HG03139 (cell line): ENCODE data around the gene FGFR1OP2.
"Not testable (repeated sequence)": the region's sequence is repeated elsewhere in the genome, so short reads cannot be mapped to it uniquely, and the experiment has no call there.

Experiments used
- ATAC-seq: cut with Tn5 transposase; IDR thresholded peaks from one replicate; pipeline ENCODE4 v1.9.1; 2021; ENCODE audit not compliant: unreplicated experiment

FGFR1OP2 gene

DNA sequence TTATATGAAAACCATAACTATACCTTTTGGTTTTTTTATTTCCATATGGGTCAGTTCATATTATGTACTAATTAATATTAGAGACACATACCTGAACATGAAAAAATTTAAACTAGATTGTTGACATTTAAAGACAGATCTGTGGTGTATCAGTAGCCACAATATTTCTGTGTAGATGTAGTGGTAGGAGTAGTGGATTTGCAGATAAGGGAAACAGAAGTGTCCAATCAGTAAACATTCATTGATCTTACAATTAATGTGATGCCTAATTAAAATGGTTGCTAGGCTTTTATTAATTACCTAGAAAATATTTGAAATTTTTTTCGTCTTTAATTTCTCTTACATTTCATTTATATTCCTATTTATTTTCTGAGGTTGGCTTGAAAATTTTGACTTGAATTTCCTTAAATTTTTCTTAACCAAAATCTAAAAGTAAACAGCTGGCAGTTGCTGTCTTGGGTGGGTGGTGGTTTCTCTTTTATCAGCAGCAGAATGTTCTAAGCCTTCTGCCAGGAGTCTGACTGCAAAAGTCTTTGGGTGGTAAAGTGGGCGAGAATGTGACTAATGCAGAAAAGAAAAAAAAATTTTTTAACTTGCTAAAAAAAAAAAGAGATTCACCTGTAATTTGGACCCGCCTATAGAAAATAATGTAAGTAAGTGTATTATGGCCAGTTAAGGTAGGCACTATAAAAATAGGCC, 2.4 kb downstream of the FGFR1OP2 start:
- ATAC-seq: no peak

DNA sequence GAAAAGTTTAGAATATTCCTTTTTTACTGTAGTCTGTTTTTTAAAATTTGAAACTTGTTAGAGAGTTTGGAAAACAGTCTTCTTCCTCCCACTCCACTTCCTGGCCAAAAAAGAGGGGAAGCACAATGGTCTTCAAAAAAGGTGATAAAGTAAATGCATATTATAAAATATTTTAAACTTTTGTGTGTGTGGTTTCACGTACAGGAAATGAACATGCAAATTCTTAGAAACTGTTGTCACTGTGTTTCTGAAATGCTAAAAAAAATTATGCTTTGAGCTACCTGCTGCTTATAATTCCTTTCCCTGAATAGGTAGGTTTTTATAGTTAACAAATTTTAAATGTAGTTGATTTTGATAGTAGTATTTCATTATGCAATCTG, 2.9 kb downstream of the FGFR1OP2 start:
- no peak for ATAC-seq

DNA sequence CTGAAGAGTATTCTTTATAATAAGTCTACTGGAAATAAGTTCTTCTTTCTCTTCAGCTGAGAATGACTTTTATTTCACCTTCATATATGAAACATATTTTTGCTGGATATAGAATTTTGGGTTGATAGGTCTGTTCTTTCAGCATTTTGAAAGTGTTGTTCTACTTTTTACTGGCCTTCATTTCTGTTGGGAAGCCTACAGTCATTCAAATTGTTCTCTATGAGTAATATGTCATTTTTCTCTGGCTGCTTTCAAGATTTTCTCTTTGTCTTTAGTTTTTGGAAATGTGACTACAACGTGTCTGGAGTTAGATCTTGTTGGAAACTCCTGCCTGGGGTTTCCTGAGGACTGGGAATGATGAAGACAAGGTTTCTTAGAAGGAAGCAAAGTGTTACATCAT, 10.0 kb downstream of the FGFR1OP2 start:
- ATAC-seq: no peak

DNA sequence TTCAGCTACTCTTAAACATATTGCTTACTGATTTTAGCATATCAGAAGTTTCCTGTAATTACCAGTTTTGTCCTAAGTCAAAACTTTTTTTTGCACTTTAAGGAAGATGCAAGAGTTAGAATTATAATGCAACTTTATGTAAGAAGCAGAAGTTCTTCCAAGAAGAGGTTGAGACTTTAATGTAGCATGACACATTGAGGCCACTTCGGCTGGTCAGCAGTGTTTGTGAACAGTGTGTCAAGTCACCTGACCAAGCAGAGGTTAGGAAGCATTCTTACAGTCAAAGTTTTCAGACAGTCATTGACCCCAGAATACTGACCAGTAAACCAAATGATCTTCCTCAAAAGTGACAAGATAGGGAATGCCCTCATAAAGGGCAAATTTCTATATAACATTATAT, 15.2 kb downstream of the FGFR1OP2 start:
- ATAC-seq: no peak

DNA sequence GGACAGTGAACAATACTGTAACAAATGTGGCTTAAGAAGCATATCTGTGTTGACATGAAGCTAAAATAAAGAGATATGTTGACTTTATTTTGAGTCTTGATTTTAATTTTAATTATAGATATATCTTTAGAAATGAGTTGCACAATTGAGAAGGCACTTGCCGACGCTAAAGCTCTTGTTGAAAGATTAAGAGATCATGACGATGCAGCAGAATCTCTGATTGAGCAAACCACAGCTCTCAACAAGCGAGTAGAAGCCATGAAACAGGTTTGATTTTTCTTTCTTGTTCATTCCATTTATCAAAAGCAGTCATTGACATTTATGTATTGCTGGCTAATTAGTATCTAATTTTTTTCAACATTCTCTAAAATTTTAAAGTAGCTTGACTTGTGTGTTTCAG, 15.8 kb downstream of the FGFR1OP2 start:
- ATAC-seq: no peak

DNA sequence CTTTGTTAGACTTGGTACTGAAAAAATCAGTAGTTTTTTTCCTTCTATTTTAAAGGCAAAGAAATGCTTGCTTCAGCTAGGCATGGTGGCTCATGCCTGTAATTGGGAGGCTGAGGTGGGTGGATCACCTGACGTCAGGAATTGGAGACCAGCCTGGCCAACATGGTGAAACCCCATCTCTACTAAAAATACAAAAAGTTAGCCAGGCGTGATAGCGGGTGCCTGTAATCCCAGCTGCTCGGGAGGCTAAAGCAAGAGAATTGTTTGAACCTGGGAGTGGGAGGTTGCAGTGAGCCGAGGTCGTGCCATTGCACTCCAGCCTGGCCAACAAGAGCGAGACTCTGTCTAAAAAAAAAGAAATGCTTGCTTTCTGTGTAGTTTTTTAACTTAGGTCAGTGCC, 23.1 kb downstream of the FGFR1OP2 start:
- ATAC-seq: not testable (repeated sequence)

DNA sequence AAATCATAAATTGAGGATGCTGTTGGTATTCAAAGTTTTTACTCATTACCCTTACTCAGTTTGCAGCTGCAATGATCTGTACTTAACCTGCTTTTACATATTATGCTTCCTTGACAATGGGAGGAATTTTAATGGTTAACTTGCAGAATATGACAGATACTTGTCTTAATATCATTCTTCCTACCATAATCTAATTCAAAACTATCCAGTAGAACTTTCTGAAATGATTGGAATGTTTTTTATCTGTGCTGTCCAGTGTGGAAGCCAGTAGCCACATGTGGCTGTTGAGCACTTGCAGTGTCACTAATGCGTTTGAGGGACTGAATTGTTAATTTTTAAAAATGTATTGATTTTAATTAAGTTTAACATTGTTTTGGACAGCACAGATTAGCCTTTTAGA, 23.5 kb downstream of the FGFR1OP2 start:
- no peak for ATAC-seq

DNA sequence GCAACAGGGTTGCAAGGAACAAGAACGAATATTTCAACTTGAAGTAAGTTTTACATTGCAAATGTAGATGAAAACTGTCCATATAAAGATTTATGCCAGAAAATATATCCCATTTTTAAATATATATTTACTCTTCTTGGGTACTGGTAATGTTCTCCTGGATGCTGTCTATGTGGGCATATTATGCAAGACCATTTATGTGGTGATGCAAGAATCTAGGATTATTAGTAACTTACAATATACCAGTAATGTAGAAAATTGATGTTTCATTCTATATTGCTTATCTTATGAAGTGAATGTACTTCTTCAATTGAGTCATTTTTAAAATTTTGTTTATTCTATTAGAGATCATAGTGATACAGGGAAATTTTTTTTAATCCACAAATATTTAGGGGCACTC, 25.1 kb downstream of the FGFR1OP2 start:
- ATAC-seq: no peak

DNA sequence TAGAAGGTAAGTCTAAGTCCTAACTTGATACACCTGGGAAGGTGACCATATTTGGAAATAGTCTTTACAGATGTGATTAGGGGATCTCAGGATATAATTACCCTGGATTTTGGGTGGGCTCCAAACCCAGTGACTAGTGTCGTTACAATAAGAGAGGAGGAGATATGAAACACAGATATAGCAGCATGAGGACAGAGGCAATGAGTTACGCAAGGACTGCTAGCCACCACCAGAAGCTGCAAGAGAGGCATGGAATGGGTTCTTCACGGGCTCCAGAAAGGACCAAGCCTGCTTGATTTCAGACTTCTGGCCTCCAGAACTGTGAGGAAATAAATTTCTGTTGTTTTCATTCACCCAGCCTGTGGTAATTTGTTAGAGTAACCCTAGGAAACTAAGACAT, 28.6 kb downstream of the FGFR1OP2 start:
- ATAC-seq: no peak

DNA sequence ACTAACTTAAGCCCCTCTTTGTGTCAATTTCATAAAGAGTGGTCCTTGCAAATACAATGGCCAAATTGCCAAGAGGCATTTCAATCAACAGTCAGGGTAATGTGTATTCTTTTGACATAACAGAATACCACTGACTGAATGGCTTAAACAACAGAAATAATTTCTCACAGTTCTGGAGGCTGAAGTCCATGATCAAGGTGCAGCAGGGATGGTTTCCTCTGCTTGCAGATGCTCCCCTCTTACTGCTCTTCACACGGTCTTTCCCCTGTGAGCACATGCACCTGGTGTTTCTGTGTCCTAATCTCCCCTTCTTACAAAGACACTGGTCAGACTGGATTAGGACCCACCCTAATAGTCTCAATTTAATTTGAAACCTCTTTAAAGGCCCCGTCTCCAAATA, 31.9 kb downstream of the FGFR1OP2 start:
- ATAC-seq: no peak

DNA sequence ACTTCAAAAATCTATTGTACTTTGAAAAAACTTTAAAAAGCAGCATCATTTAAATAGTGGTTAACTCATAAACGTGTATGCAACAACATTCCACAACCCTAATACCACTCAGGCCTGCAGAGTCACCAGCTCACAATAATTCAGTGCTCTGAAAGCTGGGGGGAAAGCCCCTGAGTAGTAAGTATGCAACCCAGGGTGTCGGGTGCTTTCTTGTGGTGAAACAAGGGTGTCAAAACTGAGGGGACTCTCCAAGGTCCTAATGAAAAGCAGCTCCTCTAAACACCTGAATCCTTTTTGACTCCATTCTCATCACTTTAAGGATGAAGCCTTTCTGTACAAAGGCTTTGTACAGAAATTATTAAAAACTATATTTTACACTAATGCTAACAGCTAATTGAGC, 33.7 kb downstream of the FGFR1OP2 start:
- ATAC-seq: peak; percentile 95

DNA sequence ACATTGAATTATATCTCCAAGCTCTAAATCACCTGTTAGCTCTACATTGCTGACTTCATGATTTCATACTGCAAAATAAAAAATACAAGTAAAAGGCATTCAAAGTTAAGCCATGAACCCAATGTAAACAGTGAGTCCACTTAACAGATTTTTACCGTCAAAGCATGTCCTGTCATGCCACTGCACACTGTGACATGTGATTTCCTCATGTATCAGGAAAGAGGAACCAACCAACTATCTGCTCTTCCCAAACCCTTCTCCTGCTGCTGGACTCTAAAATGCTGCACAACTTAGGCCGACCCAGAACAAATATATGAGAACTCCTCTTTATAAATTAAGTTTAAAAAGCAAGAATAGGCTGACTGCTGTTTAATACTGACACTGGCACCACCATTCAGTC, 38.4 kb downstream of the FGFR1OP2 start:
- ATAC-seq: no peak

DNA sequence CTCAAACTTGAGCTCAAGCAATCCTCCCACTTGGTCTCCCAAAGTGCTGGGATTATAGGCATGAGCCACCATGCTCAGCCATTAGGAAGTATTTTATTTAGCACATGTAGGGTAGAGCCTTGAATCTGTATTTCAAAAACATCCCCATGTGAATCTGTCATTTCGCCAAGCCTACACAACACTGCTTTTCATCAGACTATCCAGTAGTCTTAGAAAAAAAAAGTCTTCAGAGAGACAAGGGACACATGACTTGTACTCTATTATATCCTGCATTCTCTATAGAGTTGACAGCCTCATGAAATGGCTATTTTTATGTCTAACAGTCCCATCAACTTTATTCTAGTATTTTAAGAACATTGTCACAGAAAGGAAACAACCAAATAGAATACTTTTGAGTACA, 40.5 kb downstream of the FGFR1OP2 start:
- ATAC-seq: no peak

DNA sequence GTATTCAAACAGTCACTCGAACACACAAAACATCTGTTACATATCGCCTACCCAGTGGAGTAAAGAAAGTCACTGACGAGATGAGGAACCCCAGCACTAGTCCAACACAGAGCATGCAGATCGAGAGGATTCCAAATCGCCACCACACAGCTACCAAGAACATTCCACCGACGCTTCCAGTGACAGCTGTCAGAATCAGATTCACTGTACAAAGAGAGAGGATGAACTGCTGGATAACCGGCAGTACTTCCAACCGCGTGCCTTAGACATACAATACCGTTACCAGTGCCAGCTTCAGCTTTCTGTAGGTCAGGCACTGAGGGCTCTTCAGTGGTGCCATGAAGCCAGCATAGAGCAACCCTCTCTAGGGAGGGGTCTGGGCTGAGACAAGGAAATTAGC, 41.5 kb downstream of the FGFR1OP2 start:
- ATAC-seq: no peak

DNA sequence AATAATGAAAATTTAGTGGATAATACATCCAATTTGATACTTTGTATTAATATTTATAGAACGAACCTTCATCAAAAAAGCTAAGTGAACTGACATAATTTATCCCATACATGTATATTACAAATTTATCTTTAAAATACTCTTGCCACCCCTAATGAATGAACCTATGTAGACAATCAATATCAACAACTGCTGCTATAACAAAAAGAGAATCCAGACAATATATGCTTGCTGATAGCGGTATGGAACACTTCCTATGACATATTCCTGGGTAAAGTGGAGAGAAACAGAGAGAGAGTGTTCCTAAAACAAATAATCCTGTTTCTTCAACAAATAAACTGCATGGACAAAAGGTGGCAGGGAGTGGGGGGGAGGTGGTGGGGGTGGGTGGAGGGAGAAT, 44.6 kb downstream of the FGFR1OP2 start:
- ATAC-seq: no peak

DNA sequence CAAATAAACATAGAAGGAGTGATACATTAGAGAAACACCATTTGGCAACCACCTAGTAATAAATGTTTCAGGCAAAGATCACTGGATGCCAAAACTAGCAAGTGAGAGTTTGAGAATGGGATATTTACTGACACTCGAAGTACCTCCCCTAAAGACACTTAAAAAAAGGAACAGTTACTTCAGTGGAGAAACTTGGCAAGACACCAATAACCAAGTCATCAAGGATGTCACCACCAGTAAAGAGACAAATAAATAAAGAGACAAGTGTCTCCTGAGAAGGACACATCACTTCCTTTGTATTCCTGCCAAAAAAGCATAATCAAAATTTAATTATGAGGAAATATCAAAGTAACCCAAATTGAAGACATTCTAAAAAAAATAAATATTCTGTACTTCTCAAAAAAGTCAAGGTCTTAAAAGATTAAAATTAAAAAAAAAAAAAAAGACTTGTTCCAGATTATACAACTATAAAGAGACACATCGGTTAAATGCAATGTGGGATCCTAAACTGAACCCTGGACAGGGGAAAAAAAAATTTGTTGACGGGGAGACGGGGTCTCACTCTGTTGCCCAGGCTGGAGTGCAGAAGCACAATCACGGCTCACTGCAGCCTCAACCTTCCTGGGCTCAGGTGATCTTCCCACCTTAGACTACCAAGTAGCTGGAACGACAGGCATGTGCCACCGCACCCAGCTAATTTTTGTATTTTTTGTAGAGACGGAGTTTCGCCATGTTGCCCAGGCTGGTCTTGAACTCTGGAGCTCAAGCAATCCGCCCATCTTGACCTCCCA, 49.6 kb downstream of the FGFR1OP2 start:
- ATAC-seq: no peak

DNA sequence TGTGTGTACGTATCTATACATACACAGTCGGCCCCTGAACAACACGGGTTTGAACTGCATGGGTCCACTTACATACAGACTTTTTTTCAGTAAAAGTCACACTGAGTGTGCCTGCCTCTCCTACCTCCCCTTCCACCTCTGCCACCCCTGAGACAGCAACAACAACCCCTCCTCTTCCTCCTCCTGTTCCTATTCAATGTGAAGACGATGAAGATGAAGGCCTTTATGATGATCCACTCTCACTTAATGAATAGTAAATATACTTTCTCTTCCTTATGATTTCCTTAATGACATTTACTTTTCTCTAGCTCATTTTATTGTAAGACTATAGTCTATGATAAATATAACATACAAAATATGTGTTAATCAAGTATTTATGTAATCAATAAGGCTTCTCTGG, 50.4 kb downstream of the FGFR1OP2 start:
- no peak for ATAC-seq

DNA sequence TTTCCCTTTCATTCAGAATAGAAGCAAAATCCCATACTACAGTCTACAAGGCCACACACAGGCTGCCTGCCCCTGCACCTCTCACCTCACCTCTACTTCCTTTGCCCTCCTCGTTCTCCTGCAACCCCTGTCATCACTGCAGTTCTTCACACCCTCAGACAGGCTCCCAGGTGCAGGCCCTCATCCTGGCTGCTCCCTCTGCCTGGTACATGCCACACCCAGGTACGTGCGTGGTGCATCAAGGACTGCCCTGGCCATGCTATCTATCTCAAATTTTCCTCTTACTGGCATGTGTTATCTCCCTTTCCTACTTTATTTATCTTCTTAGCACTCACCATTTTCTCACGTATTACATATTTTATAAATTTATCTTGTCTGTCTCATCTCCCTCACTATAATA, 51.6 kb downstream of the FGFR1OP2 start:
- no peak for ATAC-seq

DNA sequence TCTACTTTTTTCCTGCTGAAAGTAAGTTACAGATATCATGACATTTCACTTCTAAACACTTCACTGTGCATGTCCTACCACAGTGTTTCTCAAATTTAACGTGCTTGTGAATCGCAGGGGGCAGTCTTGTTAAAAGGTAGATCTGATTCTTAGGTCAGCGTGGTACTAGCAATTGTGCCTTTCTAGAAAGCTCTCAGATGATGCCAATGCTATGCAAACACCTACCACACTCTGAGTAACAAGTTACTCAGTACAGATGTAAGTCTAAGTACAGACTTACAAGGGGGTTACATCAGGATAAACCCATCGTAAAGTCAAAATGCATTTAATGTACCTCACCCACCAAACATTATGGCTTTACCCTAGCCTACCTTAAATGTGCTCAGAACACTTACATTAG, 53.6 kb downstream of the FGFR1OP2 start:
- ATAC-seq: no peak

DNA sequence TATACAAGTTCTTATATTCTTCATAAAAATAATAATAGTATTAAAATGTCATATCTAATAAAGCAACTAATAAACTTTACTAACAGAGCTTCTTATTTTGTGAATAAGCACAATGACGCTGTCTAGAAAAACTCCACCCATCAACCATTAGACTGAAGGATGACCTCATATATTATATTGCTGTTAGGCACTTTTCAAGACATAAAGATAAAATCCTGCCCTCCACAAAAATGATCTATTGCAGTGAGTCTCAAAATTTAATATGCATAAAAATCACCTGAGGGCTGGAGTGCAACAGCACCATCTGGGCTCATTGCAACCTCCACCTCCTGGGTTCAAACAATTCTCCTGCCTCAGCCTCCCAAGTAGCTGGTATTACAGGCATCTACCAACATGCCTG, 55.8 kb downstream of the FGFR1OP2 start:
- ATAC-seq: no peak

DNA sequence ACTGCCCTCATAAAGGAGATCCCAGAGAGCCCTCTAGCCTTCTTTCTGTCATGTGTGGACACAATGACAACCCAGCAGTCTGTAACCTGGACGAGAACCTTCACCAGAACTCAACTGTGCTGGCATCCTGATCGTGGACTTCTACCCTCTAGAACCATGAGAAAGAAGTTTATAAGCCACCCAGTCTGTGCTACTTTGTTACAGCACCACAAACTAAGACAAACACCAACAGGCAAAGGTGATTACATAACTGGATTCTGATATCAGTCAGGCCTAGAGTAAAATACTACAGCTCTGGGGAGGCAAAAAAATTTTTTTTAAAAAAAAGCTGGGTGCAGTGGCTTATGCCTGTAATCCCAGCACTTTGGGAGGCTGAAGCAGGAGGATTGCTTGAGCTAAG, 57.4 kb downstream of the FGFR1OP2 start:
- no peak for ATAC-seq

DNA sequence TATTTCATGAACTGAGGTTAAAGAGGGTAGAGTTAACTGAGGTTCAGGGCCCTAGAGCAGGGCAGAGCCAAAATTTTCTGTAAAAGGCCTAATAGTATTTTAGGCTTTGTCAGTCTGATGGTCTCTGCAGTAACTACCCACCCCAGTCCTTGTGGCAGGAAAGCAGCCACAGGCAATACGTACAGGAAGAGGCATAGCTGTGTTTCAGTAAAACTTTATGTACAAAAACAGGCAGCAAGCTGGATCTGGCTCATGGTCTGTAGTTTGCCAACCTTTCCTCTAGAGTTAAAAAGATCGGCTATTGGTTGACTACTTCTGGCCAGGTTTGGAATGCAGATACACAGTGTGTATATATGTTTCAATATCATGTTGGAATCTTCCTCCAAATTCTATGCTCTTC, 58.7 kb downstream of the FGFR1OP2 start:
- no peak for ATAC-seq

DNA sequence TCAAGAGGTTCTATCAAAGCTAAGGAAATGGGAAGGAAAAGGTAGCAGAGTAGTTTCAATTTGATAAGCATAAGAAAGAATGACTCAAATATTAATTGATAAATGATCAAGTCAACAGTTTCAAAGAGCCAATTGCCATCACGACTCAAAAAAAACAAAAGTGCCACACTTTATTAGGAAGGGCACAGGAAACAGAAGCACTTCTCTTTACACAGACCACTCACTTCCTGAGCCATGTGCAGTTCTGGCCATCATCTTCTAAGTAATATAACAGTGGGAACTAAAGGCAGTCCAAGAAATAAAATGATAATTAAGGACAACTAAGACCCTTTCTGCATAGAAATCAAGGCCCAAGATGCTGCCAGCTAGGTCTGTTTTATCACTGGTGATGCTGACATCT, 62.7 kb downstream of the FGFR1OP2 start:
- no peak for ATAC-seq
